Sigmoid colon (tissue), 7 donors: ENCODE measurements around the gene FAM221A. TPM values are rescaled to one million over a fixed set of nuclear protein-coding genes. Genes with fewer than 3 reads are reported as not detected.
"Not testable (repeated sequence)": the region's sequence is repeated elsewhere in the genome, so short reads cannot be mapped to it uniquely, and the experiment has no call there.

Experiments
- DNase-seq: peaks from one replicate; pipeline ENCODE4 v3.0.0-alpha.2; 2019
- H3K27ac ChIP-seq, 4 donors: fragments of 200-600 bp; sonication (generic); one replicate each; pipeline ENCODE4 v1.5.1; 2016 to 2019; ENCODE audit warnings: mild to moderate bottlenecking in 1 of 4
- H3K27me3 ChIP-seq, 3 donors: fragments of 200-600 bp; sonication (generic); one replicate each; pipeline ENCODE4 v1.5.1; 2019; ENCODE audit warnings: mild to moderate bottlenecking in 1 of 3
- H3K36me3 ChIP-seq, 4 donors: fragments of 200-600 bp; sonication (generic); one replicate each; pipeline ENCODE4 v1.5.1; 2016 to 2019
- H3K4me1 ChIP-seq, 4 donors: fragments of 200-600 bp; sonication (generic); one replicate each; pipeline ENCODE4 v1.5.1; 2017 to 2019
- H3K4me3 ChIP-seq, 4 donors: fragments of 200-600 bp; sonication (generic); one replicate each; pipeline ENCODE4 v1.5.1; 2017 to 2019; ENCODE audit warnings: mild to moderate bottlenecking in 2 of 4, moderate library complexity in 1 of 4
- H3K9me3 ChIP-seq, 4 donors: fragments of 200-600 bp in 3 of 4; sonication (generic) in 3 of 4; one replicate each; pipeline versions ENCODE4 v1.5.1 to v1.6.1; 2013 to 2019
- EP300 ChIP-seq, 4 donors: sonication (generic); formaldehyde crosslinking; IDR thresholded peaks; one replicate each; pipeline ENCODE4 v1.6.1; 2017; ENCODE audit warnings: antibody characterized with exemption in 4 of 4
- POLR2A ChIP-seq, 2 donors: fragments of 450-650 bp; IDR thresholded peaks; one replicate each; pipeline ENCODE4 v1.6.1; 2016; ENCODE audit warnings: antibody characterized with exemption in 2 of 2, mild to moderate bottlenecking in 2 of 2, moderate library complexity in 2 of 2
- POLR2AphosphoS5 ChIP-seq, 4 donors: sonication (generic); formaldehyde crosslinking; IDR thresholded peaks; one replicate each; pipeline ENCODE4 v1.6.1; 2017; ENCODE audit warnings: antibody characterized with exemption in 4 of 4
- WGBS, 2 donors: extraction: QIAGEN DNeasy Blood & Tissue Kit; methylation state at CpG; one replicate each; pipeline ENCODE4 v1.1.7; 2013; 5-methylcytosine and 5-hydroxymethylcytosine counted together
- intact Hi-C: fragments of 100-400 bp; cut with DNase I; formaldehyde crosslinking; loops from one replicate; pipeline ENCODE4 v1.15.1; 2023
- polyA plus RNA-seq, 3 donors: library from polyadenylated mRNA; stranded (reverse); fragments of 200-250 nt; gene quantifications; one replicate each; pipeline ENCODE4 v1.2.3, GENCODE V29; 2013
- total RNA-seq, 4 donors: library from RNA; depleted of rRNA; stranded (reverse); fragments of >200 nt; gene quantifications; one replicate each; pipeline ENCODE4 v1.1.0, GENCODE V29; 2016
- TF ChIP-seq, protein P1 (sequence below), 4 experiments: fragments of 450-650 bp in 3 of 4; fragments of 200-600 bp in 1 of 4; IDR thresholded peaks; one replicate each; pipeline ENCODE4 v1.5.1; 2016 to 2019; ENCODE audit warnings: antibody characterized with exemption in 4 of 4, mild to moderate bottlenecking in 3 of 4, moderate library complexity in 2 of 4
- donor health status: healthy with polysubstance abuse.
- donor health status: Bipolar disorder and iron deficiency.
- donor health status: healthy.

The FAM221A gene
- total and polyA plus RNA-seq, 7 donors, result 8.0 to 16.3 (median 9.4) TPM

DNA sequence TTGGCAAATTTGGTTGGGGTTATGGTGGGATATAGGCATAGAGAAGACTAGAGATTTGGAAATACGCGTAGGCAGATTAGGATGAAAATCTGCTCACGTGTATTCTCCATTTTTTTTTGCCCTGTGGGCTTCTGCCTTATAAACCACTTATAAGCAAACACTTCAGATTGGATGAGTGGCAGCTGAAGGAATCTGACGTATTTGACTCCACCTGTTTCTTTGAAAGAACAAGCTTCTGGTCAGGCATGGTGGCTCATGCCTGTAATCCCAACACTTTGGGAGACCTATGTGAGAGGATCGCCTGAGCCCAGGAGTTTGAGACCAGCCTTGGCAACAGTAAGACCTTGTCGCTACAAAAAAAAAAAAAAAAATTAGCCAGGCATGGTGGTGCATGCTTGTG is 35.1 kb downstream of the FAM221A start:
- 76 to 93% methylated on average over 6 of the region's 6 CpGs for WGBS, 2 donors
- H3K36me3 ChIP-seq, result no peaks in the 10 kb centered on the region
- no peak for DNase-seq
- peaks cover 0 to 4% (median 0%) of the 10 kb centered on the region in 4 donors for H3K4me1 ChIP-seq
- H3K9me3 ChIP-seq, result no peaks in the 10 kb centered on the region
- H3K4me3 ChIP-seq, result no peak overlapping the region
- no peaks in the 10 kb centered on the region for H3K27me3 ChIP-seq
- TF ChIP-seq, protein P1, sequence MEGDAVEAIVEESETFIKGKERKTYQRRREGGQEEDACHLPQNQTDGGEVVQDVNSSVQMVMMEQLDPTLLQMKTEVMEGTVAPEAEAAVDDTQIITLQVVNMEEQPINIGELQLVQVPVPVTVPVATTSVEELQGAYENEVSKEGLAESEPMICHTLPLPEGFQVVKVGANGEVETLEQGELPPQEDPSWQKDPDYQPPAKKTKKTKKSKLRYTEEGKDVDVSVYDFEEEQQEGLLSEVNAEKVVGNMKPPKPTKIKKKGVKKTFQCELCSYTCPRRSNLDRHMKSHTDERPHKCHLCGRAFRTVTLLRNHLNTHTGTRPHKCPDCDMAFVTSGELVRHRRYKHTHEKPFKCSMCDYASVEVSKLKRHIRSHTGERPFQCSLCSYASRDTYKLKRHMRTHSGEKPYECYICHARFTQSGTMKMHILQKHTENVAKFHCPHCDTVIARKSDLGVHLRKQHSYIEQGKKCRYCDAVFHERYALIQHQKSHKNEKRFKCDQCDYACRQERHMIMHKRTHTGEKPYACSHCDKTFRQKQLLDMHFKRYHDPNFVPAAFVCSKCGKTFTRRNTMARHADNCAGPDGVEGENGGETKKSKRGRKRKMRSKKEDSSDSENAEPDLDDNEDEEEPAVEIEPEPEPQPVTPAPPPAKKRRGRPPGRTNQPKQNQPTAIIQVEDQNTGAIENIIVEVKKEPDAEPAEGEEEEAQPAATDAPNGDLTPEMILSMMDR (IDR thresholded peaks at IDR 0.05), result no peak
- TF ChIP-seq POLR2A (IDR thresholded peaks at IDR 0.05) (no peak), POLR2AphosphoS5 (IDR thresholded peaks at IDR 0.05) (no peak), EP300 (IDR thresholded peaks at IDR 0.05) (no peak)
- intact Hi-C loops, result no loop called here
- H3K27ac ChIP-seq, result no peak overlapping the region

DNA sequence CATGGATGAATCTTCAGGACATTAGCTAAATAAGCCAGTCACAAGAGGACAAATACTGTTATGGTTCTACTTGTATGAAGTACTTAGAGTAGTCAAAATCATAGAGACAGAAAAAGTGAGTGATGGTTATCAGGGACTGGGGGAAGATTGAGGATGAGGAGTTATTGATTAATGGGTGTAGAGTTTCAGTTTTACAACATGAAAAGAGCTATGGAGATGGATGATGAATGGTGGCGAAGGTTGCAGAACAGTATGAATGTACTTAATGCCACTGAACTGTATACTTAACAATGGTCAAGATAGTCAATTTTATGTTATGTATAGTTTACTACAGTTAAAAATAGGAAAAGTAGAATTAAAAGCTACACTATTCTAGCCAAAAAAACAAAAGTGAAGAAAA is 37.8 kb downstream of the FAM221A start:
- H3K36me3 ChIP-seq, result no peaks in the 10 kb centered on the region
- no peak overlapping the region for H3K4me3 ChIP-seq
- intact Hi-C loops, result no loop called here
- TF ChIP-seq EP300 (IDR thresholded peaks at IDR 0.05) (no peak), POLR2AphosphoS5 (IDR thresholded peaks at IDR 0.05) (no peak), POLR2A (IDR thresholded peaks at IDR 0.05) (no peak)
- TF ChIP-seq, protein P1 (IDR thresholded peaks at IDR 0.05), result no peak
- H3K4me1 ChIP-seq, result peaks cover 0 to 2% (median 0%) of the 10 kb centered on the region in 4 donors
- no peak for DNase-seq
- WGBS, 2 donors, result 100% methylated on average over 1 of the region's 1 CpG
- H3K27me3 ChIP-seq, result no peaks in the 10 kb centered on the region
- no peaks in the 10 kb centered on the region for H3K9me3 ChIP-seq
- H3K27ac ChIP-seq, result no peak overlapping the region

DNA sequence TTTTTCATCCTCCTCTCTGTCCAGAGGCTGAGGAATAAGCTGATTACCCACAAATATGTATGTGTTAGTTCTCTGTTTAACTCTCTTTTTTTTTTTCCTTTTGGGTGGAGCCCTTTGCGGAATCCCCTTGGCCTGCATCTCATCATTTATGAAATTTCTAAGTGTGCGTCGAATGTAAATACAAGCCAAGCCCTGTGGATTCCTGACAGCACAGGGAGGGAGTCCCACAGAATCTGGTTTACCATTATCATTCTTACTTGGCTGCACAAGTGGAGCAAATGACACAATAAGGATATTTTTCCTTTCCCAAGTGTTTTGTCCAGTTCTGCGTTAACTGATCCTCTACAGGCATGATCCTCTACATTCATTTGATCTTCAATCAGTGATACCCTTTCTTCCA is 41.5 kb downstream of the FAM221A start:
- TF ChIP-seq, protein P1 (IDR thresholded peaks at IDR 0.05), result no peak
- TF ChIP-seq POLR2A (IDR thresholded peaks at IDR 0.05) (no peak), POLR2AphosphoS5 (IDR thresholded peaks at IDR 0.05) (no peak), EP300 (IDR thresholded peaks at IDR 0.05) (no peak)
- intact Hi-C loops, result no loop called here
- H3K4me3 ChIP-seq, result no peak overlapping the region
- no peak for DNase-seq
- no peak overlapping the region for H3K27ac ChIP-seq
- no peaks in the 10 kb centered on the region for H3K36me3 ChIP-seq
- H3K27me3 ChIP-seq, result no peaks in the 10 kb centered on the region
- WGBS, 2 donors, result 72 to 75% methylated on average over 4 of the region's 4 CpGs
- no peaks in the 10 kb centered on the region for H3K9me3 ChIP-seq
- H3K4me1 ChIP-seq, result no peaks in the 10 kb centered on the region

DNA sequence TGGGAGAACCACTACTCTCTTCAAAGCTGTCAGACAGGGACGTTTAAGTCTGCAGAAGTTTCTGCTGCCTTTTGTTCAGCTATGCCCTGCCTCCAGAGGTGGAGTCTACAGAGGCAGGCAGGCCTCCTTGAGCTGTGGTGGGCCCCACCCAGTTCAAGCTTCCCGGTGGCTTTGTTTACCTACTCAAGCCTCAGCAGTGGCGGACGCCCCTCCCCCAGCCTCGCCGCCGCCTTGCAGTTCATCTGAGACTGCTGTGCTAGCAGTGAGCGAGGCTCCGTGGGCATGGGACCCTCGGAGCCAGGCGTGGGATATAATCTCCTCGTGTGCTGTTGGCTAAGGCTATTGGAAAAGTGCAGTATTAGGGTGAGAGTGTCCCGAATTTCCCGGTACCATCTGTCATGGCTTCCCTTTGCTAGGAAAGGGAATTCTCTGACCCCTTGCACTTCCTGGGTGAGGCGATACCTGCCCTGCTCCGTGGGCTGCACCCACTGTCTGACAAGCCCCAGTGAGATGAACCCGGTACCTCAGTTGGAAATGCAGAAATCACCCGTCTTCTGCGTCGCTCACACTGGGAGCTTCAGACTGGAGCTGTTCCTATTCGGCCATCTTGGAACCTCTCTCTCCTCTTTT is 42.7 kb downstream of the FAM221A start:
- DNase-seq, H3K4me3 ChIP-seq, H3K27me3 ChIP-seq, H3K9me3 ChIP-seq, H3K27ac ChIP-seq, H3K4me1 ChIP-seq, H3K36me3 ChIP-seq, intact Hi-C loops: not testable (repeated sequence)
- 71 to 80% methylated on average over 21 of the region's 21 CpGs for WGBS, 2 donors

DNA sequence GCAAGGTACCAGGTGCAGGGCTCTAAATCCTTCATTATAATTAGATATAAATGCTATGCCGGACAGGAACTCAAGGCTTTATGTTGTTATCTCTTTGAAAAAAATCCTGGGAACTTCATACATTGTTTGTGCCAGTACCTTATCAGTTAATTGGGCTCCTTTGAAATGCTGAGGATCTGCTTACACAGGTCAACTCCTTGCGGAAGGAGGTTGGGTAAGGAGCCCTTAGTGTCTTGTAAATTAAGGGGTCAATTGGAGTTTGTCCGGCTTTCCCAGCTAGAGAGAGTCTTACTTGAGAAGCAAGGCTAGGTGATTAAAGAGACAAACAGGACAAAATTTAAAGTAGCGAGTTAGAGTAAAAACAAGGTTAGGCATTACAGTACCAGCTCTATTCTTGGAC is 44.1 kb downstream of the FAM221A start:
- DNase-seq, H3K9me3 ChIP-seq, H3K4me1 ChIP-seq, H3K27ac ChIP-seq, H3K4me3 ChIP-seq, H3K27me3 ChIP-seq, intact Hi-C loops, H3K36me3 ChIP-seq: not testable (repeated sequence)
- 19 to 71% methylated on average over 4 of the region's 4 CpGs for WGBS, 2 donors

DNA sequence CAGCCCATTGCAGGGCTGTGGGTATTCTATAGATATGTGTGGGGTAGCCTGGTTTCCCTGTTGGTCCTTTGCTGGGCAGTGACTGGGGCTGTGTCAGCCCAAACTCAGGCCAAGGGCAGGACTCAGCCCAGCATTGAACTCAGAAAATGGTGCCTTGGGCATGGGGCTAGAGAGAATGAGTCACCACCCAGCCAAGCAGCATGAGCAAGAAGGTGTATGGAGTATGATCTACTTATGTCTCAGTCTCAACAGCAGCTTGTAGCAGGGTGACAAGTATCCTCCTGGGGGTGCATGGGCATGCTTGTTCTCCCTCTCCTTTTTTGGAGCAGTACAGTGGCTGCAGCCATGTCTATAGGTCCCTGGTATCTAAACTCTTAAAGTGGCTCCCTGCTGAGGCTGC is 62.1 kb downstream of the FAM221A start:
- no peak overlapping the region for H3K4me3 ChIP-seq
- H3K9me3 ChIP-seq, result peaks cover 0 to 18% (median 4%) of the 10 kb centered on the region in 4 donors
- H3K36me3 ChIP-seq, result no peaks in the 10 kb centered on the region
- no peaks in the 10 kb centered on the region for H3K4me1 ChIP-seq
- TF ChIP-seq POLR2A (IDR thresholded peaks at IDR 0.05) (no peak), POLR2AphosphoS5 (IDR thresholded peaks at IDR 0.05) (no peak), EP300 (IDR thresholded peaks at IDR 0.05) (no peak)
- TF ChIP-seq, protein P1 (IDR thresholded peaks at IDR 0.05), result no peak
- no peak for DNase-seq
- no peak overlapping the region for H3K27ac ChIP-seq
- intact Hi-C loops, result no loop called here
- no peaks in the 10 kb centered on the region for H3K27me3 ChIP-seq
